ENCODE data around the gene JMJD1C. TPM values are rescaled to one million over a fixed set of nuclear protein-coding genes. Genes with fewer than 3 reads are reported as not detected.
A peak's percentile ranks its signal among the peaks of the same experiment; 100 is the strongest.

The JMJD1C gene
- total RNA-seq, 1 donor from 2014 or later: 120 TPM

DNA sequence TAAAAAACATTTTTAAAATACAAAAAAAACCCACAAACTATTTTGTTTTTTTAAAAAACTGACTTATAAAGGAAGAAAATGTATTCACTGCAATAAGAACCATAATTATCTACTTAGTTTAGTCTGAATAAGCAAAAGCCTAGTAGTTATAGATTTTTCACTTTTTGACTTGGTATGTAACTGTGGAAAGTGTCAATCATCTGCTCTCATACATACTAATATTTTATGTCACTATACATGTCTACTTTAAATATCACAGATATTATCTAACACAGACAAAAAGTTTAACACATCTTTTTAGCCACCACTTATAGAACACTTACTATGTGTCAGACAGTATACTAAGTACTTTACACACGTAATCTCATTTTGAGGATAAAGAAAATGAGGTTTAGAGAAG is 3.2 kb upstream of the JMJD1C start:
- H3K9me3 Mint-ChIP-seq (ENCODE audit: unreplicated experiment): no peaks in the 10 kb centered on the region
- no peak overlapping the region for H3K27ac Mint-ChIP-seq (ENCODE audit: unreplicated experiment)
- TF ChIP-seq, protein P1, sequence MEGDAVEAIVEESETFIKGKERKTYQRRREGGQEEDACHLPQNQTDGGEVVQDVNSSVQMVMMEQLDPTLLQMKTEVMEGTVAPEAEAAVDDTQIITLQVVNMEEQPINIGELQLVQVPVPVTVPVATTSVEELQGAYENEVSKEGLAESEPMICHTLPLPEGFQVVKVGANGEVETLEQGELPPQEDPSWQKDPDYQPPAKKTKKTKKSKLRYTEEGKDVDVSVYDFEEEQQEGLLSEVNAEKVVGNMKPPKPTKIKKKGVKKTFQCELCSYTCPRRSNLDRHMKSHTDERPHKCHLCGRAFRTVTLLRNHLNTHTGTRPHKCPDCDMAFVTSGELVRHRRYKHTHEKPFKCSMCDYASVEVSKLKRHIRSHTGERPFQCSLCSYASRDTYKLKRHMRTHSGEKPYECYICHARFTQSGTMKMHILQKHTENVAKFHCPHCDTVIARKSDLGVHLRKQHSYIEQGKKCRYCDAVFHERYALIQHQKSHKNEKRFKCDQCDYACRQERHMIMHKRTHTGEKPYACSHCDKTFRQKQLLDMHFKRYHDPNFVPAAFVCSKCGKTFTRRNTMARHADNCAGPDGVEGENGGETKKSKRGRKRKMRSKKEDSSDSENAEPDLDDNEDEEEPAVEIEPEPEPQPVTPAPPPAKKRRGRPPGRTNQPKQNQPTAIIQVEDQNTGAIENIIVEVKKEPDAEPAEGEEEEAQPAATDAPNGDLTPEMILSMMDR (IDR thresholded peaks at IDR 0.05): no peak
- no peak for DNase-seq (ENCODE audit: extremely low spot score, unreplicated experiment)
- peaks cover 44% of the 10 kb centered on the region for H3K4me1 Mint-ChIP-seq (ENCODE audit: unreplicated experiment)
- H3K27me3 Mint-ChIP-seq (ENCODE audit: unreplicated experiment): no peaks in the 10 kb centered on the region
- no peaks in the 10 kb centered on the region for H3K36me3 Mint-ChIP-seq (ENCODE audit: unreplicated experiment)
- H3K4me3 Mint-ChIP-seq (ENCODE audit: unreplicated experiment): no peak overlapping the region

DNA sequence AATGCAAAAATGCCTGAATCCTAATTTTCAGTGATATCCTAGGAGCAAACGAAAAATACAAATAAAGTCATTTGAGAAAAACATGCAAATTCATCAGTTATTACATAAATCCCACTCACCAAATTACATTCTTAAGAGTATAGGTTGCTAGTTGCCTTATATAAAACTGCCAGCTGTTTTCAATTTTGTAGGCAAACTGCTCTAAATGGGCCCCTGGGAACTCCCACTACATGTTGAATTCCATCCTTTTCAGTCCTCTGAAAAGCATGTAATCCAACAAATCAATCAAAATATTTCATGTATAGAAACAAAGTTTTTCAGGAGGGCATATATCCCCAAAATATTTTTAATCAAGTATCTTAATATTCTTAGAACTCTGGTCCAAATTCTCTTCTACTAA is 2.1 kb upstream of the JMJD1C start:
- no peaks in the 10 kb centered on the region for H3K36me3 Mint-ChIP-seq (ENCODE audit: unreplicated experiment)
- H3K4me1 Mint-ChIP-seq (ENCODE audit: unreplicated experiment): peaks cover 51% of the 10 kb centered on the region
- H3K4me3 Mint-ChIP-seq (ENCODE audit: unreplicated experiment): peak overlapping the region; percentile 35
- H3K27ac Mint-ChIP-seq (ENCODE audit: unreplicated experiment): peak overlapping the region; percentile 35
- TF ChIP-seq, protein P1 (IDR thresholded peaks at IDR 0.05): no peak
- DNase-seq (ENCODE audit: extremely low spot score, unreplicated experiment): no peak
- no peaks in the 10 kb centered on the region for H3K9me3 Mint-ChIP-seq (ENCODE audit: unreplicated experiment)
- no peaks in the 10 kb centered on the region for H3K27me3 Mint-ChIP-seq (ENCODE audit: unreplicated experiment)

DNA sequence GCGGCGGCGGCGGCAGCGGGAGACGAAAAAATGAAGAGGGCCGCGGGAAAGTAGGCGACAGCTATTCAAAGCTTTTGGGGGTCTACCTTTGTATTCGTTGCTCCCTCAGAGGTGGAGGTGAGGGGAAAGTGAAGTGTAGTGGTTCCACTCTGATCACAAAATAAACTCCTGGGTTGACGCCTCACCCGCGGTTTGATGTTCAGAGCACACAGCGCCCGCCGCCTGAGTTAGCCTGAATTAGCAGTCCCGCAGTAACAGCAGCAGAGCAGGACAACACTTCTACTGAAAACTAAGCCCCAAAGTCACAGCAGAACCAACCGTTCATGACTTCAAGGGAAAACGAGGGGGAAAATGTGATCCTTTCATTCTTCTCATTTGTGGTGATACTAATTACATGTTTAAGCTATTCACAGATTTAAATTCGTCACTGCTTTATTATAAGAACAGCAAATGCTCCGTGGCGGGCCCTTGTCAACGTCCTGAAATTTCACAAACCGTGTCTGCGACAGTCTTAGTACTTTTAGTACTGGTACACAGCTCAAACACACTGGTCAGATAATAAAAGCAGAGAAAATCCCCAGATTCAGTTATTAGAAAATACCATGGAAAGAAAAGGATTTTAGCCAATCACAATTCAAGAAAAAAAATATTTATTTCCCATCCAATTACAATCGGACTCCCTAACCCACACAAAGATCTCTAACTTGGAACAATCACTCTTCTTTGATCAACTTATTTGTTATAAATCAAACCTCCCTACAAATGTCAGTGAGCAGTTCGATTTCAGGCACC is 563 bp upstream of the JMJD1C start:
- no peaks in the 10 kb centered on the region for H3K9me3 Mint-ChIP-seq (ENCODE audit: unreplicated experiment)
- TF ChIP-seq, protein P1 (IDR thresholded peaks at IDR 0.05): no peak
- peaks cover 54% of the 10 kb centered on the region for H3K4me1 Mint-ChIP-seq (ENCODE audit: unreplicated experiment)
- H3K36me3 Mint-ChIP-seq (ENCODE audit: unreplicated experiment): no peaks in the 10 kb centered on the region
- H3K4me3 Mint-ChIP-seq (ENCODE audit: unreplicated experiment): peak overlapping the region; percentile 93
- H3K27ac Mint-ChIP-seq (ENCODE audit: unreplicated experiment): peak overlapping the region; percentile 96
- no peak for DNase-seq (ENCODE audit: extremely low spot score, unreplicated experiment)
- no peaks in the 10 kb centered on the region for H3K27me3 Mint-ChIP-seq (ENCODE audit: unreplicated experiment)

DNA sequence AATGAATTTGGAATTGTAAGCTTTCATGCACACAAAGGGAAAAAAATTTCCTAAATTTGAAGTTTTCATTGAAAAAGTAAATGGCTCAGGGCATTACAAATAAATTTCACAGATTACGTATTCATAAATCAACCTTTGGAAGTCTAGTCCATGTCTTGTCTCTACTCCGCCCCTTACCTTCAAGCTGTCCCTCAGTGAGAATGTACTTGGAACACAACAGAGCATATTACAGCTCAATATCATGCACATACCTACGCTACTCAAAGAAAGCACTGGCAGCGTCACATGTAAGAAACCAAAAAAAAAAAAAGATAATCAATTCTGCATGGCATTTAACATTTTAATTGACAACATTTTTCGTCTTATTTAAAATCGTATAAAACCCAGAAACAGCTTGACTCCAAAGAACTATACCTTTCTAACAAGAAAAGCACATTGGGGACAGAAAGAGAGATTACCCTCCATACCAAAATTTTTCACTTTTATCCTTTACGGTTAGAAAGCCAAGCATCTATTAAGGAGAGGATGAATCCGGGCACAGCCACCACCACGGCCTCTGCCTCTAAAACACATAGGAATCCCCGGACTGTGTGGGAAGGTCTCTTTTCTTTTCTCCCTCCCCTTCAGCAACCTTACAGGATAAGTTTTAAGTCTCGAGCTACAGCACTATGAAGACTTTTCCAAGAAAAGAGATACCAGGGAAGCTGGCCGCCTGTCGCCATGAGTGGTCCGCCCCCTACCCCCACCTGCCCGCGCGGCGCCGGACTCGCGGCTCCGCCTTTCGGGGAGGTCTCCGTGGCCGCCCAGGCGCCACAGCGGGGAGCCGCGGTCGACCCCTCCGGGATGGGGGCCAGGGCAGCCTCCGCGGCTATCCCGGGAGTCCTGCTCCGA is 1.1 kb downstream of the JMJD1C start:
- TF ChIP-seq, protein P1 (IDR thresholded peaks at IDR 0.05): no peak
- peaks cover 41% of the 10 kb centered on the region for H3K4me1 Mint-ChIP-seq (ENCODE audit: unreplicated experiment)

DNA sequence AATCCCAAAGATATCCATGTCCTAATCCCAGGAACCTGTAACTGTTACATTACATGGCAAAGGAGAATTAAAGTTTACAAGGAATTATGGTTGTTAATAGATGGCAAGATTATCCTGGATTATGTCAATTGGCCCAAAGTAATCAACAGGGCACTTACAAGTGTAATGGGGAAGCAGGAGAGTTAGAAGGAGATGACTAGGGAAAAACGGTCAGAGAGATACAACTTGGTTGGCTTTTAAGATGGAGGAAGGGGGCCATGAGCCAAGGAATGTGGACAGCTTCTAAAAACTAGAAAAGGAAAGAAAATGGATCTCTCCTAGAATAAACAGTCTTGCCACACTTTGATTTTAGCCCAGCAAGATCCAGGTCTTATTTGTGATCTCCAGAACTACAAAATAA is 3.3 kb downstream of the JMJD1C start:
- Mint-ChIP-seq H3K36me3 (ENCODE audit: unreplicated experiment) (no peaks in the 10 kb centered on the region), H3K4me1 (ENCODE audit: unreplicated experiment) (peaks cover 32% of the 10 kb centered on the region), H3K27me3 (ENCODE audit: unreplicated experiment) (no peaks in the 10 kb centered on the region), H3K9me3 (ENCODE audit: unreplicated experiment) (no peaks in the 10 kb centered on the region), H3K27ac (ENCODE audit: unreplicated experiment) (no peak overlapping the region), H3K4me3 (ENCODE audit: unreplicated experiment) (no peak overlapping the region)
- TF ChIP-seq, protein P1 (IDR thresholded peaks at IDR 0.05): no peak
- no peak for DNase-seq (ENCODE audit: extremely low spot score, unreplicated experiment)

More for the DNA sequence above, 1.1 kb downstream of the JMJD1C start:
- Mint-ChIP-seq H3K27me3 (ENCODE audit: unreplicated experiment) (no peaks in the 10 kb centered on the region), H3K4me3 (ENCODE audit: unreplicated experiment) (peak overlapping the region; percentile 93), H3K36me3 (ENCODE audit: unreplicated experiment) (no peaks in the 10 kb centered on the region), H3K27ac (ENCODE audit: unreplicated experiment) (peak overlapping the region; percentile 85), H3K9me3 (ENCODE audit: unreplicated experiment) (no peaks in the 10 kb centered on the region)
- DNase-seq (ENCODE audit: extremely low spot score, unreplicated experiment): no peak

All from osteocyte (in vitro differentiated cells).